Endothelial cell of umbilical vein (primary cell): ENCODE measurements around the gene MYO5B.

Experiments
- CTCF ChIP-seq, 2 donors: IDR thresholded peaks; 1 replicate in 1 of 2; 2 replicates in 1 of 2; pipeline ENCODE4 v1.5.1; 2011; ENCODE audit warnings: low read length in 2 of 2, mild to moderate bottlenecking in 2 of 2, moderate library complexity in 2 of 2, control low read depth in 1 of 2, inconsistent platforms in 1 of 2, low read depth in 1 of 2; ENCODE audit not compliant: insufficient read depth in 1 of 2; ENCODE audit errors: extremely low read depth in 1 of 2
- EZH2 ChIP-seq: IDR thresholded peaks from 2 replicates; pipeline ENCODE4 v1.6.1; 2012; ENCODE audit warnings: borderline replicate concordance, low read depth, mild to moderate bottlenecking, moderate library complexity, low read length, inconsistent platforms; ENCODE audit not compliant: severe bottlenecking
- GATA2 ChIP-seq: IDR thresholded peaks from 2 replicates; pipeline ENCODE4 v1.7.0; 2011; ENCODE audit warnings: low read depth, mild to moderate bottlenecking, moderate library complexity, mixed read lengths, low read length; ENCODE audit not compliant: insufficient read length, insufficient read depth
- JUN ChIP-seq: IDR thresholded peaks from 2 replicates; pipeline ENCODE4 v1.6.1; 2011; ENCODE audit warnings: borderline replicate concordance, low read depth; ENCODE audit not compliant: insufficient read length, insufficient read depth
- MAX ChIP-seq: IDR thresholded peaks from 2 replicates; pipeline ENCODE4 v1.6.1; 2011; ENCODE audit not compliant: insufficient read depth, insufficient read length
- MYC ChIP-seq: IDR thresholded peaks from one replicate; pipeline ENCODE4 v1.6.1; 2011; ENCODE audit warnings: mild to moderate bottlenecking, low read depth, low read length
- POLR2A ChIP-seq: IDR thresholded peaks from 2 replicates; pipeline ENCODE4 v1.6.1; 2012; ENCODE audit warnings: low read depth, mild to moderate bottlenecking, control low read depth, low read length
- POLR2AphosphoS5 ChIP-seq: IDR thresholded peaks from 2 replicates; pipeline ENCODE4 v1.6.1; 2012; ENCODE audit warnings: low read depth, mild to moderate bottlenecking, control low read depth, low read length, moderate library complexity; ENCODE audit not compliant: insufficient read depth

DNA sequence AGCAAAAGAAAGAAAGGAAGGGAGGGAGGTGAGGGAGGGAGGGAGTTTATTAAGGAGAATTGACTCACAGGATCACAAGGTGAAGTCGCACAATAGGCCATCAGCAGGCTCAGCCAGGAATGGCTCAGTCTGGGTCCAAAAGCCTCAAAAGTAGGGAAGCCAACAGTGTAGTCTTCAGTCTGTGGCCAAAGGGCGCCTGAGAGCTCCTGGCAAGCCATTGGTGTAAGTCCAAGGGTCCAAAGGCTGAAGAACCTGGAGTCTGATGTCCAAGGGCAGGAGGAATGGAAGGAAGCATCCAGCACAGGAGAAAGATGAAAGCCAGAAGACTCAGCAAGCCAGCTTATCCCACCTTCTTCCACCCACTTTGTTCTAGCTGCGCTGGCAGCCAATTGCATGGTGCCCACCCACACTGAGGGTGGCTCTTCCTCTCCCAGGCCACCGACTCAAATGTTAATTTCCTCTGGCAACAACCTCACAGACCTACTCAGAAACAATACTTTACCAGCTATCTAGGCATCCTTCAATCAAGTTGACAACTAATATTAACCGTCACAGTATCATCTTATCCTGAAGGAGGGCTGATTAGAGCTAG is 375.8 kb downstream of the MYO5B start:
- TF ChIP-seq POLR2A (no peak), CTCF (IDR thresholded peaks at IDR 0.05; ENCODE audit: extremely low read depth in 1 of 2, insufficient read depth in 1 of 2, low read depth in 1 of 2, low read length in 2 of 2) (no peak), EZH2 (no peak), POLR2AphosphoS5 (no peak), MAX (no peak), JUN (no peak), MYC (no peak), GATA2 (no peak)
